Cardiac septum (tissue), 1 donor: Measurements from ENCODE around the gene CENPM. TPM values are rescaled to one million over a fixed set of nuclear protein-coding genes. Genes with fewer than 3 reads are reported as not detected.
A peak's percentile ranks its signal among the peaks of the same experiment; 100 is the strongest.
"Not testable (repeated sequence)": the region's sequence is repeated elsewhere in the genome, so short reads cannot be mapped to it uniquely, and the experiment has no call there.

Experiments used
- DNase-seq: peaks from one replicate; pipeline ENCODE4 v3.0.0-alpha.2; 2020; ENCODE audit warnings: low spot score
- intact Hi-C: fragments of 100-400 bp; cut with DNase I; formaldehyde crosslinking; loops from one replicate; pipeline ENCODE4 v1.14.0; 2022
- total RNA-seq: library from RNA; stranded (reverse); fragmentation: NEBNext Ultra II Directional; extraction: Animal tissue kit (Norgen Biotek cat#: 25700); gene quantifications from one replicate; pipeline ENCODE4 v1.2.1, GENCODE V29; 2021
- donor health status: DM: no; HTN: no; CAD: no.

CENPM gene
- total RNA-seq, 1 donor from 2014 or later: 0.24 TPM

DNA sequence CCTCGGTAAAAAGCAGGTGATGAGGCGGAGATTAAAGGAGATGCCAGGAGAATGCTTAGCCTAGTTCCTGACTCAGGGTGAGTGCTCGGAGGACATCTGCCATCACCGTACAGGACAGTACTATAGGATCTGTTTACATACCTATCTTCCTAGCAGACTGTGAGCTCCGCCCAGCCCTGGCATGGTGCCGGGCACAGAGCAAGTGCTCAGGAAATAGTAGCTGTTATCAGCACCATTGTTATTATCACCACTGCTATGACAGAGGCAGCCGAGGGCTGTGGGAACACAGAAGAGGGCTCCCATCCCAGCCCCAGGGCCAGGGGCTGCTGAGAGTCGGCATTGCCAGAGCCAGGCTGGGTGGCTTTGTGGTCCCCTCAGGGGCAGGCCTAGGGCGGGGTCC lies 21.6 kb upstream of the CENPM start:
- no peak for DNase-seq
- intact Hi-C loops: loop anchor here (10.0 kb wide), 1 partner anchor 466 kb away; the partner anchor contains the start of gene NFAM1

DNA sequence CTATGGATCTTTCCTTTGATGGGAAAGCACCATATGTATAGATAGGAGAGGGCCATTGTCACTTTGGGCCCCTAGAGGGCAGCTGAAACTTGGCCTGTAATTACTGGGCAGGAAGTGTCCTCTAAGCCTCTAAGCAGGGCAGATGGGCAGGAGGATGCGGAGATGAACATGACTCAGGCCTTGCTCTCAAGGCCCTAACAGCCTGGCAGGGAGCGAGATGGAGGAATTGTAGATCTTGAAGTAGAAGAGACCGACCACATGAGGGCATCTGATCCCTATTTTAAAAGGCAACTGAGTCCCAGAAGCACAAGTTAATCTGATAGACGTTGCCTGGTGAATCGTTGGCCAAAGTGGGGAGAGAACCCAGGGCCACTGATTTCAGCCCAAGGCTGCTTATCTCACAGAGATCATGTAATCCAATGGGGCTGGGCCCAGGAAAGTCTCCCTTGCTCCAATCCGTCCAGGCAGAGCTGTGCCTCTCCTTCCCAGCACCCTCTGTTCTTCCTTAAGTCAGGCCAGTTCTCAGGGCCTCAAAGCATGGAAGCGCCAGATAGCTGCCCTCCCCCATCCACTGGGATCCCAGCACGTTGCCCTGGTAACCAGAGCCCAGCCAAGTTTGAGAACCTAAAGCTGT lies 19.8 kb upstream of the CENPM start:
- intact Hi-C loops: loop anchor here (10.0 kb wide), 1 partner anchor 468 kb away; the partner anchor contains the start of gene NFAM1
- DNase-seq: no peak

DNA sequence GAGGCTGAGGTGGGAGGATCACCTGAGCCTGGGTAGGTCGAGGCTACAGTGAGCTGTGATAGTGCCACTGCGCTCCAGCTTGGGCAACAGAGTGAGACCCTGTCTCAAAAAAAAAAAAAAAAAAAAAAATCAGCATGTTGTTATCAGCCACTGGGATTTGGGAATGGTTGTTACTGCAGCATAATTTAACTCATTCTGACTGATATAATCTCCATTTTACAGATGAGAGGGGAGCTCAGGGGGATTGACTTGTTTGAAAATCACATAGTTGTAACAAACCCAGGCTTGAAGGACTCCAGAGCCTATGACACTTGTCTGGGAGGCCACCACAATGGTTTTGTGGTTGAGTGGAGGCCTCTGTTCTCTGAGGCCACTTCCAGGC lies 19.3 kb upstream of the CENPM start:
- DNase-seq: no peak
- intact Hi-C loops: loop anchor here (10.0 kb wide), 1 partner anchor 469 kb away; the partner anchor contains the start of gene NFAM1

DNA sequence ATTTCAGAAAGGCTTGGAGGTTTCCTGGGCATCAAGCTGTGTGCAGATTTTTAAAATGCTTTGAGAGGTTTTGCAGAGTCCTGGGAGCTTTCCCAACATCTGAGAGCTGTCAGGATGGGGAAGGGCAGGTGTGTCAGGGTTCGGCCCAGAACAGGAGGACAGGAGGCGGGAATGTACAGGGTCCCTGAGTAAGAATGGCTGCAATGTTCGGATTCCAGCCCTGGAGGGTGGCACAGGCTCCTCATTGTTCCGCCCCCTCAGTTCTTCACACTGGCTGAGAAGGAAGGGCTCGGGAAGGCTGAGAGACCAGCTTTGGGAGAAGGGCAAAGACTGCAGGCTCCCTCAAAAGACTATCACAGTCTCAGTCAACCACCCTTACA lies 17.1 kb upstream of the CENPM start:
- intact Hi-C loops: loop anchor here (10.0 kb wide), 1 partner anchor 471 kb away; the partner anchor contains the start of gene NFAM1
- no peak for DNase-seq

DNA sequence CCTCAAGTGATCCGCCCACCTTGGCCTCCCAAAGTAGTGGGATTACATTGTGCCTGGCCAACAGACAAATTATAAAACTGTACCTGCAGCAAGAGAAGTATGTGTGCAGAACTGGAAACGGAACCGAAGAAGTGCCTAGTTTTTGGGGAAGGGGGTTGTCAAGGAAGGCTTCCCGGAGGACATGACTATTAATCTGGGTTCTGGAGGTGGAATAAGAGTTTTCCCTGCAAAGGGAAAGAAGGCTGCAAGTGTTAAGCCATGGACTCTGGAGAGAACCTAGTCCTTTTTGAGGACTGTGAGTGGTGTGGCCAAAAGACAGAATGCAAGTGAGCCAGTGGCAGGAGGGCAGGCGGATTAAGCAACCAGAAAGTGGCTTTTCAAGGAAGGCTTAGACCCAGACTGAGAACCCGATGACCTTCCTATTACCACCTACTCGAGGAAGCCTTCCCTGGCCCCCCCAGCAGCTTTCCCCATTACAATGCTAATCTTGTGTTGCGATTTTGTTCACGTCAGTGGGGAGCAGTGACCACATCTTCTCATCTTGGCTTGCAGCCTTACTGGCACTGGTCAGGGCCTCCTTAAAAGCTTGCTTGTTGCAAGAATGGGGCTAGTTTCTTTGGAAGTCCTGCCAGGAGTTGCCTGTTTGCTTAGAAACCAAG lies 16.6 kb upstream of the CENPM start:
- intact Hi-C loops: loop anchor here (10.0 kb wide), 1 partner anchor 471 kb away; the partner anchor contains the start of gene NFAM1
- DNase-seq: no peak

DNA sequence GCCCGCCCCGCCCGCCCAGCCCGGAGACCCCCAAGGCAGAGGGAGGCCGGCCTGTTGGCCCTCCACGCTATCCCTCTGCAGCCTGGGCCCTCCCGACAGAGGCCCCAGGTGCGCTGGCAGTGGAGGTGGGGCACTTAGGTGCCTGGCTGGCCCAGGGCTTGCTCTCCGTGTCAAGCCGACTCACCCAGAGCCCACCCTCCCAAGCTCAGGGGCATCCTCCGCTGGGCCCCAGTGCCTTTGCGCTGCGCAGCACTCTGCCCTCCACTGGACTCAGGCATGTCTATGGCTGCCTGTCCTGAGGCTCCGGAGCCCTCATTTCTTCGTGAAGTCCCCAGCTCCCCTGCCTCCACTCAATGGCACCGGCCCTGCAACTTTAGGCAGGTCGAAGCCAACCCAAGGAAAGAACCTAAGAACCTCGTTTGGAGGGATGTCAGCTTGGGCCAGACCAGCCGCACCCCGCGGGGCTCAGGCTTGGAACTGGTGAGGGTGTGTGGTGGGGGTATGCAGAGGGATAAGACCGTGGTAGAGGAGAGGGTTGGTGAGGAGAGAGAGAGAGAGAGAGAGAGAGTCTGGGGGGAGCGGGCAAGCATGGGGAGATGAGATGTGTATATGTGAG lies 11.1 kb upstream of the CENPM start:
- intact Hi-C loops: no loop called here
- DNase-seq: no peak

DNA sequence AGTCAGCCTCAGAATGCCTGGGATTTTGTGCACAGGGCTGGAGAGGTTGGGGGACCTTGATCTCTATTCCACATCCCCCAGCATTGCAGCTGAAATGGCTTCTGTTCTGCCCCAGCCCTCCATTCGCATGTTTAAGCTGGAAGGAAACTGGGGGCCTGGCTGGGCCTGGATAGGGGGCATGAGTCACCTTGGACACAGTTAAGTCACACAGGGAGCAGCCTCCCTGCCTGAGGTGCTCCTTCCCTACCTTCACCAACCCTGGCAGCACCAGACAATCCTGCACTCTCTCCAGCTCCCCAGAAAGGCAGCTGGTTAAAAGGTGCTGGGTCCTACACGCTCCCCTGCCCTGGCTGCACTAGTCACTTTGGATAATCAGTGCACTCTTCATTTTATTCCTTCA lies 5.8 kb upstream of the CENPM start:
- intact Hi-C loops: no loop called here
- no peak for DNase-seq

DNA sequence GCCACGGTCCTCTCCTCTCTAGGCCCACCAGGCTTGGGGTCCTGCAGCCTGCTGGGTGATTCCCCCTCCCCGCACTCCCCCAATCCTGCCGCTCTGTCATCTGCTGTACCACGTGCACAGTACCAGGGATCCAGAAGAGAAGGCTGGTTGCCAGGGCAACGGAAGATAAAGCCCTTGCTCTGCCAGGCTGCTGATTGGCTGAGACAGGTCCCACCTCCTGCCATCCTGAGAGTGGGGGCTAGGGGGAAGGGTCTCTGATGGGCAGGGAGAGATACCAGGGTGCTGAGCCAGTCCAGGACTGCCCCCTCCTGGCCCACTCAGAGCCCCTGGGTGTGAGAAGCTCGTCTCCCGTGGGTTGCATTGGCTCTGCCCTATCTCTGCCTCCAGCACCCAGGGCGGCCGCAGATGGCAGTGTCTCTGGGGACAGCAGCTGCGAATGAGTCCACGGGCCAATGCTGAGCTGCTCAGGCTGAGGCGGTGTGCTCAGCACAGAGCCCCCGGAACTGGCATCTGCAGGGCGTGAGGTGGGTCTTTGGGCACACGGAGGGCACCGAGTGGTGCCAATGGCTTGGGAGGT lies 5.0 kb upstream of the CENPM start, which contains the start of gene SMIM45:
Gene SMIM45, plus strand, starts transcription at position 253 of the 577 bp plus-strand sequence.
- DNase-seq: no peak
- intact Hi-C loops: no loop called here

DNA sequence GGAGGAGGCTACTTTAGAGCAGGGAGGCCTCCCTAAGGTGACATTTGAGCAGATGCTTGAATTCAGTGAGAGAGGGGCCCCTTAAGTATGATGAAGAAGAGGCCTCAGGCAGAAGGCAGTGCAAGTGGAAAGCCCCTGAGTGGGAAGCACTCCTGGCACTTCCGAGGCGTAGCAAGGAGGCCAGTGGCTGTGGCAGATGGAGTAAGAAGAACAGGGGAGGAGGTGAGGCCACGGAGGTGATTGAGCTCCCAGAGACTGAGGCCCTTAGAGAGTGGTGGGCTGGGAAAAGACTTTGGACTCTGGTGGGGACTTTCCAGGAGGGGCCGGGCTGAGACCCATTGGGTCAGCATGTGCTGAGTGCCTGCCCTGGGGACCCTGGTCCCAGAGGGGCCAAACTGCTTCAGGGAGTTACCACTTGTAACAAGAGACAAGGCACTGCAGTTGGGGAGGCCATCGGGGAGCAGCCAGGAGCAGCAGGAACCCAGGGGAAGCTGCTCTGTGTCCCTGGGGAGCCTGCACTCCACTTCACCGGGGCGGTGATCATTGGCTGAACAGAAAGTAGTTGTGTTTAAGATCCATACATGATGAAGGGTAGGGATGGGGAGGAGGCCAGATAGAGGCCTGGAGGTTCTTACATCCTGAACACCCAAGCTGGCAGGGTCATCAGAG lies 2.5 kb upstream of the CENPM start:
- DNase-seq: no peak
- intact Hi-C loops: no loop called here

DNA sequence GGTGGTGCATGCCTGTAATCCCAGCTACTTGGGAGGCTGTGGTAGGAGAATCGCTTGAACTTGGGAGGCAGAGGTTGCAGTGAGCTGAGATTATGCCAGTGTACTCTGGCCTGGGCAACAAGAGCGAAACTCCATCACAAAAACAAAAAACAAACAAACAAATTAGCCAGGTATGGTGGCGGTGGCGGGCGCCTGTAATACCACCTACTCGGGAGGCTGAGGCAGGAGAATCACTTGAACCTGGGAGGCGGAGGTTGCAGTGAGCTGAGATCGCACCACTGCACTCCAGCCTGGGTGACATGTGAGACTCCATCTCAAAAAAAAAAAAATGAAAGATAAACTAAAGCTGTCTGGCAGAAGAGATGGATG lies 2.0 kb upstream of the CENPM start:
- intact Hi-C loops, DNase-seq: not testable (repeated sequence)

DNA sequence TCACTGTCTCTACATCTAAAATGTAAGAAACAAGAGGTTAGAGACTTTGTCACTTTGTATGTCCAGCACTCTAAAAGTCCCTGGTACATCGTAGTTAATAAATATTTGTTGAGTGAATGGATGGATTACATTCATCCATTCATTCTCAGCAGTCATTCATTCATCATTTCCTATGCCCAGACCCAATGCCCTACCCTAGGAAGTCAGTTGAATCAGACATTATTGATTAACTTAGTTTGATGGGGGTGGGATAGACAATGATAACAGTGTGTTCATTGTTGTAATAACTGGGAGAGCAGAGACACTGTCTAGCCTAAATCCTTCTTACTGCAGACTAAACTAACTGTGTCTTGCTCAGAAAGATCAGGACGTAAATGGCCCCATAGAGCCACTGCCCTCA lies 1.2 kb upstream of the CENPM start:
- intact Hi-C loops: no loop called here
- DNase-seq: no peak

DNA sequence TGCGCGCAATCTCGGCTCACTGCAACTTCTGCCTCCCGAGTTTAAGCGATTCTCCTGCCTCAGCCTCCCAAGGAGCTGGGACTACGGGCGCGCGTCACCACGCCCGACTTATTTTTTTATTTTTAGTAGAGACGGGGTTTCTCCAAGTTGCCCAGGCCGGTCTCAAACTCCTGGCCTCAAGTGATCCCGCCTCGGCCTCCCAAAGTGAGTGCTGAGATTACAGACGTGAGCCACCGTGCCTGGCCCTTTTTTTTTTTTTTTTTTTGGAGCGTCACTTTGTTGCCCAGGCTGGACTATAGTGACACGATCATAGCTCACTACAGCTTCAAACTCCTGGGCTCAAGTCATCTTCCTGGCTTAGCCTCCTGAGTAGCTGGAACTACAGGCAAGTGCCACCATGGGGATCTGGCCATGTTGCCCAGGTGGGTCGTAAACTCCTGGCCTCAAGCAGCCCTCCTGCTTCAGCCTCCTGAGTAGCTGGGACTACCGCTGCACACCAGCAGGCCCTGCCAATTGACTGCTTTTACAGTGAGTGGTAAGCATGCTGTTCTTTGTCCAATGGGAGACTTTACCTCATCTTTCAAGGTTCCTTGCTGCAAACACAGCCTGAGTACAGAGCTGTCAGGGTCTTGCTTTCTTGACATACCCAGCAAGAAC lies 600 bp upstream of the CENPM start:
- no peak for DNase-seq
- intact Hi-C loops: no loop called here

DNA sequence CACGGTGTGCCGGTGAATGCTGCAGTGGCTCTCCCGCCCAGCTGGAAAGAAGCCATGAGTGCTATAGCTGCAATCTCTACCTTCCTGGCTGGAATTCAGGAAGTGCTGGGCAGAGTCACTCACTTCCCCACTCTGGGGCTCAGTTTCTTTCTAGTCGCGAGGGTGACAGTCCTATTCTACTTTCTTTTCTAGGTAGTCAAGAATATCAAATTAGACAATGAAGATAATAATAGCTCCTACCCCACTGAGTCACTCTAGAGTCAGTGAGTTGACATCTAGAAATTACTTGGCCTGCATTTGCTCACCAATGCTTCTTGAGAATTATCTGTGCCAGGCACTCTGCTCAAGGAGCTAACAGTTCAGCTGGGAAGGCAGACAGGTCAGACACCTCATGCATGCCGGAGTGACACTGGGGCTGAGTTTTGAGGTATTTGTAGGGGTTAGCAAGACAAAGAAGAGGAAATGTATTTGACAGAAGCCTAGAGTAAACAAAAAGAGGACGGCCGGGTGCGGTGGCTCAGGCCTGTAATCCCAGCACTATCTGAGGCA lies 3.2 kb downstream of the CENPM start:
- DNase-seq: no peak
- intact Hi-C loops: no loop called here

DNA sequence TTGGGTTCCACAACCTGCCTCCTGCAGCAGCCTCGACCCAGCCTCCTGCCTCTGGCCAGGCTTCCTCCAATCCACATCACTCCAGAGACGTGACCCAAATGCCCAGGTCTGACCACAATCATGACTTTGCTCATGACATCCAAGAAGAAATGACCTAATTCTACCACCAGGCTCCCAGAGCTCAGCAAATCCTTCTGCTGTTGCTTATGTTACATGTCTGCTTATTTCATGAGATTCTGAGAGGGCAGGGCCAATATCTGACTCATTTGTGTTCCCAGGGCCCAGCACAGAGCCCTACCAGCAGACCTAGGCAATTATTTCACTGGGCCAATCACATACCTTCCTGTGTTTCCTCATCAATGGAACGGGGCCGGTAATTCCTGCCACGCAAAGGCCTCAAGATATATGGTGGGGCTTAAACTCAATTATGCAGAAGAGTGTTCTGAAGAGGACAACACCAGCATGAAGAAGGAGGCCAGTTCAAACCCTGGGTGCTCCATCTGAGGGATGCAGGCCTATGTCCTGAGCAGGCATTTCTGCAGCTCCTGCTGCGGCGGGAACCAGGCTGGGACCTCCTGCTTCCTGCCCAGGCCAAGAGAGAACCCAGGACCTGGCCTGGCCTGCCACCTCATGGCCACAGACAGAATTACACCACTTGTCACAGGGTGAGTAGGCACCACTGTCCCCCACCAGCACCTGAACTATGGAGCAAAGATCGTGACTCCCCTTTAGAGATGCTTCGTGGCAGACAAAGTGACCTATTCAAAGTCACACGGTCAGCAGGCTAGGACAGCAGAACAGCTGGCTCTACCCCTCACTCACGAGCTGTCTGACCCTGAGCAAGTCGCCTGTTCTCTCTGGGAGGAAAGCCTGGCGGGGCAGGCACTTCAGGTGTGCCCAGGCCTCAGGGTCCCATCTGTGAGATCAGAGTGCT lies 5.9 kb downstream of the CENPM start:
- DNase-seq: peak; percentile 88
- intact Hi-C loops: loop anchor here (1.0 to 2.0 kb wide), 3 partner anchors 119 to 244 kb away; no protein-coding TSS in a partner anchor

DNA sequence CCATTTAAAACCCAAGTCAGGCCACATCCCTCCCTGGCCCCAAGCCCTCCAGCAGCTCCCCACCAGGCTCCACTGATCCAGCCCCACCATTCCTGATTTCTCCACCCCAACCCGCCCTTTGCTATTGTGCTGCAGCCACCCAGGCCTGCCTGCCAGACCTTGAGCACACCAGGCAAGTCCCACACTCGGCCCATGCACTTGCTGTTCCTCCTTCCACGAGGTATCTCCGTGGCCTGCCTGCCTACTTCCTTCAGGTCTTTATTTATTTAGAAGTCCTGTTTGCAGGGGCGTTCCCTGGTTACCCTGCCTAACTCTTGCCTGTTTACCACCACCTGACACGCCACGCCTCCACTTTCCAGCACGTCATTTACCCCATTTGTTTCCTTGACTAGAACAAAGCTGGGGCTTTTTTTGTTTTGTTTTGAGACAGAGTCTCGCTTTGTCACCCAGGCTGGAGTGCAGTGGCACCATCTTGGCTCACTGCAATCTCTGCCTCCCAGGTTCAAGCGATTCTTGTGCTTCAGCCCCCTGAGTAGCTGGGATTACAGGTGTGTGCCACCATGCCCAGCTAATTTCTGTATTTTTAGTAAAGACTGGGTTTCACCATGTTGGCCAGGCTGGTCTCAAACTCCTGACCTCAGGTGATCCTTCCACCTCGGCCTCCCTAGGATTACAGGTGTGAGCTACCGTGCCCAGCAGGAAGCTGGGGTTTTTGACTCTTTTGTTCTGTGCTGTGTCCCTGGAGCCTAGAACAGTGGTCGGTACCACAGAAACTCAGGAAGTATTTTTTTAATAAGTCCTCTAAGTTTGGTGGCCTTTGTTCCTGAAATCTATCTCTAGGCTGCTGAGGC lies 6.7 kb downstream of the CENPM start:
- intact Hi-C loops: loop anchor here (2.0 to 5.0 kb wide), 2 partner anchors 38 to 193 kb away; no protein-coding TSS in a partner anchor
- no peak for DNase-seq

DNA sequence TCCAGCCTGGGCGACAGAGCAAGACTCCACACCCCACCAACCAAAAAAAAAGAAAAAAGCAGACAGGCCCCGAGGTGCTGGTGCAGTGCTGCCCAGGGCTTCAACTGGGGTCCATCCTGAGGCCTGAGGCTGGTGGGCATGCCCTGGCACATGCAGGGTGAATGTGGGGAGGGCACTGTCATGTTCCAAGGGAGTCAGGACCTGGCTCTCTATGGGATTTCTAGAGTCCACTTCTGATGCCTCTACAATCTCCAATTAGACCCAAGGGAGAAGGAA lies 10.1 kb downstream of the CENPM start:
- no peak for DNase-seq
- intact Hi-C loops: loop anchor here (5.0 kb wide), 1 partner anchor 35 kb away; no protein-coding TSS in a partner anchor

DNA sequence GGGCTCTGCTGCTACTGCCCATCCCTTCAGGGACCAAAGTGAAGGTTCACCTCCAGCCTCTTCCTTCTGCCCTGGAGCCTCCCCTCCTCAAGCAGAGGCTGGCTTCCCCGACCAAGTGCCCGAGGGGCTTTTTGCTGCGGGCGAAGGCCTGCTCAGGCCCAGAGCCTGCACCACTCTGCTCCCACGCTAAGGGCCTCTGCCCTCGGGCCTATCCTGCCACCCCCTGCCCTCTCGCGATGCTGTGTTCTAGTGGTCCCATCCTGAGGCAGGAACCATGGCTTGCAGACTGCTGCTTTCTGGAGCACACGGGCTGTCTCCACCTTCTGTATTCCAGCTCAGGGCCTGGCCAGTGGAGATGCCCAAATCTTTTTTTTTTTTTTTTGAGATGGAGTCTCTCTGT lies 11.4 kb downstream of the CENPM start:
- DNase-seq: no peak
- intact Hi-C loops: loop anchor here (5.0 kb wide), 1 partner anchor 33 kb away; no protein-coding TSS in a partner anchor
